NCI-H1048 (cell line): ENCODE results near the gene FBXW8.

Experiments used
- DNase-seq: peaks from one replicate; lab custom pipeline; 2025; lab: John Stamatoyannopoulos, UW

Gene FBXW8

DNA sequence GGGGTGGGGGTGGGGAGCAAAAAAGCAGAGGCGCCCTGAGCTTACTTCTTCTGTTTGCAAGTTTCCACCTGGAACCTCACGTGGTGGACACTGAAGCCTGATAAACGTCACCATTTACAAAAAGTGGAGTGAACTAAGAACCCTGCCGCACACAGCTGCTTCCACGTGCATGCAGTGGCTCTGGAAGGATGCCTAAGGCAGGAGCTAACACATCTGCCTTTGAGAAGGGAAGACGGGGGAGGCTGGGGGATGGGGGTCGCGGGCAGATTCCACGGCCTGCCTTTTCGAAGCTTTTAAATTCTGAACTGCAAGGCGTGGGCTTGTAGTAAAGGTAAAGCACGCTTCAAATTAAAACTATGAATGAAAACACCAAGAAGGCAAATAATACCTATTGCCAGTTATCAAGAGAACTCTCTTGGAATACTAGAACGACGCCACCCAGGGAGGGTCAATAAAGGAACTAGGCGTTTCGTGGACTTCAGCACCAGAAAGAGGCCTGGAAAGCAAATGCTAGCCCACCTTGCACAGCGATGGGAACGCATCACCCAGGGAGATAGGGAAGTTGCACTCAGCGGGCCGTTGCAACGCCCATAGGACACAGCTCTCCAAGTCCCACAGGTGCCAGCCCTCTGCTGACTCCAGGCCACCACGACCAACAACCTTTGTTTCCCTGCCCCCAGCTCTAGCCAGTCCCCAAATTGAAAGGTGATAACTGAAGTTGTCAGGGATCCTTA lies 126.7 kb downstream of the FBXW8 start:
- DNase-seq: no peak

DNA sequence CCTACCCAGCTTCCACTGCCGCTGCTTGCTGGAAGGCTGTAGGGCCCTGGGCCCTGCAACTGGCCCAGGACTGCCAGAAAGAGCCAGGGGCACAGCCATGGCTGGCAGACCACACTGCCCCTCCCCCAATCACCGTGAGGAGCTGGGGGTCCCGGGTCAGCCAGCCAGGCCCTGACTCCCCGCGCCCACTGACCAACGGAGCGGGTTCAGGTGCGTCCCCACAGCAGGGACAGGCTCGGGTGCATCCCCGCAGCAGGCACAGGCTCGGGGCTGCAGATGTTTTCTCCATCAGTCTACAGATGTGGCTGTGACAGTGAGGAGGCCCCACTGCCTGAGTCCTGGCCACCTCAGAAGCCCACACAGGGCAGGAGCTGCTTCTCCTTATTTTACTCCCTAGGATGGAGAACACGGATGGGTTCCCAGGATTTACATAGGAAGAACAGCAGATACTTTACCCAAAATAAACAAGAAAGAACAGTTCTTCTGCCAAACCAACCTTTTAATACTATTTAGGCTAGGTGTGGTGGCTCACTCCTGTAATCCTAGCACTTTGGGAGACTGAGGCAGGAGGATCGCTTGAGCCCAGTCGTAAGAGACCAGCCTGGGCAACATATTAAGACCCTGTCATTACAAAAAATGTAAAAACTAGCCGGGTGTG lies 127.4 kb downstream of the FBXW8 start:
- DNase-seq: no peak

DNA sequence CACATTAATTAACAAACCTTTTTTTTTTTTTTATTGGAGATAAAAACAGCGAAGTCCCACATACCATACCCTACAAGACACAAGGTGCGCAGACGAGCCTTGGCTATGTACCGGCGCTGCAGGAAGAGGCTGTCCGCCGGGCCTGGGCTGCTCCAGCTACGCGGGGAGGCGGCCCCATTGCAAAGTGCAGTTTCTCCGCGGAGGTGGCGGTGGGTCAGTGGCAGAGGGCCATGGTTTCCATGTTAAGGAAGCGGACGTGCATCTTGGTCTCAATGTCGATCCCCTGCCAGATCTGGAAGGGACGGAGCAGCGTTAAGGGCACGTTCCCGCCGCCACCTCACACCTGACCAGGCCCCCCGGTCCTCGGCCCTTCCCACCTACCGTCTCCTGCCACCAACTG lies 128.2 kb downstream of the FBXW8 start:
- DNase-seq: no peak

DNA sequence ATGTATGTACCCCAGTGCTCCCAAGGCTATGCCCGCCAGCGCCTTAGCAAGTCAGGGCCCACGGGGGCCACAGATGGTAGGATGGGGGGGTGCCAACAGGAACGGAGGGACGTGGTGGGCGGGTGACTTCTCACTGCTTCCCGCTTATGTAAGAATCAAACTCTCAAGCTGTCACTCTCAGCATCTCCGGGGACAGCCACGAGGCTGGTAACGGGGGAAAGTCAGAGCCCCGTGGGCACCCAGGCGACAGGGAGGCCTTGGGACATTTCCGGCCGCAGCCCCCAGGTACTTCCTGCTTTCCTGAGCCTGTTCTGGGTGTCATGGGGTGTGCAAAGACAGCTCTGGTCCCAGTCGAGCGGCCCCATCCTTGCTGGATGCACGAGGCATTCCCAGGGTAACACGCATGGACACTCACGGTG lies 129.2 kb downstream of the FBXW8 start:
- no peak for DNase-seq

DNA sequence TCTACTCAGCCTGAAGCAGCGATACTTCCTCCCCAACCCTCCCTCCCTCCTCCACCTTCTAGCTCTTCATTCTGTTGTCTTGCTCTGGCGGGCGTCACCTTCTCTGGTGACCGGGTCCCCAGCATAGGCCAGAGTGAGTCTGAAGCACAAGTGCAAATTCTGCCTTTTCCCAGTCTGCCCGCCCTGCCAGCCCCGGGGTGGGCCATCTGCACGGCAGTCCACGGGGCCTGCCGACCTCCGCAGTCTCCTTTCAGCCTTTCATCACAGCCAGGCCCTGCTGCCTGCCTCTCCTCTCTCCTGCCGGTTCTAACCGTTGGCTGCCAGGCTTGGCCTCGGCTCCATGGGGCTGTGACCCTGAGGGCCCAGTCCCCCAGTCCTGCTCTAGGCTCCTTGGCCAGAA lies 129.7 kb downstream of the FBXW8 start:
- DNase-seq: no peak

DNA sequence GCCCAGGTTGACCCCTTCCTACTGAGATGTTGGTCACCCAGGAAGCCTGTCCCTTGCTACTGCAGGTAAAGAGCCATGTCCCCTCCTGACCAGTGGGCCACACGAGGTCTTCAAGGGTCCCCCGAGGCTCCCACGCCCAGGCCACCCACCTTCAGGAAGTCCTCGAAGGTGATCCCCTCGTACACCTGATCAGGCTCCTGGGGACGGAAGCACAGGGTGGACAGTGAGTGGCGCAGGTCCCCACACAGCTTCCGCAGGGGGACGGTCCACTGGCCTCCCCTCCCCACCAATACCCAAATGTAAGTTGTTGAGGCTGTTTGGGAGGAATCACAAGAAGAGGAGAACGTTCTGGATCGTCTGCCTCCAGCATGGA lies 131.0 kb downstream of the FBXW8 start:
- DNase-seq: no peak

DNA sequence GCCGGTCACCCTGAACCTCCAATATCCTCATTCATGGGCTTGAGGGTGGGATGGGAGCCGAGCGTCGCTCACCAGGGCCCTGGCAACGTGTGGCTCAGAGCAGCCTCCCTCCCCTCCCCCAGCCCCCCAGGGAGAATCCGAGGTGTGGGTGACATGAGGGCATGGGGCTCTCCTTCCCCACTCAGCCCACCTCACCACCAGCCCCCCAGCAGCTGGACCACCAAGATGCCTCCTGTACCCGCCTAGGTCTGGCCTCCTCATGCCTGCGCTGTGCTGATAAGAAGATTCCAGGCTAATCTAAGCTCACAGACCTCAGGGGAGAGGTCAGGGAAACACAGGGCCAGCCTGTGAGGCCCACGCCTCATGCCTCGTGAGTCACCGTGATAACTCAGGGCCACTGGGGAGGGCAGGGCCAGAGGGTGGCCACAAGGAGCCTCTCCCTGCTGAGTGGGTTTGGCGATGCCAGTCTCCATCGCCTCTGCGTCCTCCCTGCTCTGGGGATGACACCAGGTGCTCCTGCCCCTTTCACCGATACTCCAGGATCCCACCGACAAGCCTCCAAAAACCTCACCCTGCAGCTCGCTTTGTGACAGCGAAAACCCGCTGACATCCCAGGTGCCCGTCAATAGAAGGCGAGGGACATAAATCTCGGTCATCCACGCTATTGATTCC lies 131.6 kb downstream of the FBXW8 start:
- no peak for DNase-seq

DNA sequence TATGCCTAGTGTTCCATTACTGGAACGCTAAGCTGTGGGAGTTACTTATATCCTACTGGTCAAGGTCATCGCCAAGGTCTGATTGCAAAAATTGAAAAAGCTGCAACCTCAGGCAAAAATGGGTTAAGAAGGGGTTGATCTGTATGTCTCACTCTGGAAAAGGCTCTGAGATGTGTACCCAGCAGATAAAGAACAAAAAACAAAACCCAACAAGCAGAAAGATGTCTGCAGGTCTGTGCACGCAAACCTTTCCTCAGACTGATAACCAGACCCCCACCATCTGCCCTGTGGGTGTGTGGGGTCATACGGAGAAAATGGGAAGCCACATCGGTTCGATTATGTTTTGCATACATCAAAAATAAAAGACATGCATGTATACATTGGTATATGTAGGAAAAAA lies 132.1 kb downstream of the FBXW8 start:
- DNase-seq: no peak

DNA sequence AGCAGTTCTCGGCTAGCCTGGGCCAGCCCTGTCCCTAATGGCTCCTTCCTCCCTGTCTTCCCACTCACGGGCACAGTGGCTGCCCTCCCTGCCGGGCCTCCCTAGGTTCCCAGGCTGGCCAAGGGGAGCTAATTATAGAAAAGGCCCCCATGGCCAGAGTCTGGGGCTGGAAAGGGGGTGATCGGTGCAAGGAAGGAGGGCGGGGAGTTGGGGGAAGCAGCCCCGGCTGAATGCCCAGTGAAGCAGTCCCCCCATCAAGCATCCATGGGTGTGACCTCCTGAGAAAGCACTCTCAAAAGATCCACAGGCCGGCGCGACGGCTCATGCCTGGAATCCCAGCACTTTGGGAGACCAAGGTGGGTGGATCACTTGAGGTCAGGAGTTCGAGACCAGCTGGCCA lies 133.6 kb downstream of the FBXW8 start:
- DNase-seq: no peak

DNA sequence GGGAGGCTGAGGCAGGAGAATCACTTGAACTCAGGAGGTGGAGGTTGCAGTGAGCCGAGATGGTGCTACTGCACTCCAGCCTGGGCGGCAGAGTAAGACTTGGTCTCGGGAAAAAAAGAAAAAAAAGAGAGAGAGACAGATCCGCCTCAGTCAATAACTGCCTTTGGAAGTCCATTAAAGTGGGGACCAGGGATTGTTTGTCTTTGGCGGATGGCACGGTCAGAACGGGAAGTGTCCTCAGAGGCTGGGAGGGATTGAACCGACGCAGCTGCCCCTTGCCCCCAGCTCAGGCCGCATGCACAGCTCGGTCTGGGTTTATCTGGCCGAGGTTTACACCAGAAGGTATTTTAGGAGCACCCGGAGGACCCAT lies 134.0 kb downstream of the FBXW8 start:
- no peak for DNase-seq

DNA sequence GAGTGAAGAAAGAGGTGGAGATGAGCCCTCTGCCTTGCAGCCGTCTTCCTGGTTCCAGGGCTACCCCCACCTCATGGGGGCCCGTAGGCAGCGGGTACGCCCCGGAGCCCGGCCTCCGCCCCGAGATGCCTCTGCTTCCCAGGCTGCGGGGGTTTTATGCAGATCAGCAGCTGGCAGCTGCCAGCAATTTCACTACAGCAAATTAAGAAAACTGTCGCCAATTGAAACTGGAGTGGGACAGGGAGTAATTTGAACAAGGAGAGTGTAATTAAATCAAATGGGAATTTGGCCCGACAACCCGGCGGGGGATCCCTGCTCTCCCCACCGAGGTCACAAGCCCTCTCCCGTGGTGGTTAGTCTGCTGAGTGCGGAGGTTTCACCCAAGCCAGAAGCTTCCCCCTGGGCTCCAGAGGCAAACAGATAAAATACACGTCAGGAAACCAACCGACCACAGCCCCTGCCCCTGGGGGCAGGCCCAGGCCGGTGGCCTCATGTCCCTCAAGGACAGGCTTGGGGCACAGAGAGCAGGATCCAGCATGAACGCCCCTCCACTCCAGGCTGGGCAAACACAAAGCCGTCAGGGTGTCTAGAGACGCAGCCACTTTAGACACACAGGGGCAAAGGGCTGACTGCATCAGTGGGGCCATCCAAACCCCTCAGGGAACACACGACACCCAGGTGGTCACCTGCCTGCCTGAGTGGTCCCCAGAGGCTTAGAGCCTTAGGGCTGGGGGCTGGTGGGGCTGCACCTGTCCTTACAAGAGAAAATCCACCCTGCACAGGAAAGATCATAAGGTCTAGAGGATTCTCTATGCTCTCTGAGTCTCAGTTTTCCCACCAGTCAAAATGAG lies 134.6 kb downstream of the FBXW8 start:
- DNase-seq: no peak

DNA sequence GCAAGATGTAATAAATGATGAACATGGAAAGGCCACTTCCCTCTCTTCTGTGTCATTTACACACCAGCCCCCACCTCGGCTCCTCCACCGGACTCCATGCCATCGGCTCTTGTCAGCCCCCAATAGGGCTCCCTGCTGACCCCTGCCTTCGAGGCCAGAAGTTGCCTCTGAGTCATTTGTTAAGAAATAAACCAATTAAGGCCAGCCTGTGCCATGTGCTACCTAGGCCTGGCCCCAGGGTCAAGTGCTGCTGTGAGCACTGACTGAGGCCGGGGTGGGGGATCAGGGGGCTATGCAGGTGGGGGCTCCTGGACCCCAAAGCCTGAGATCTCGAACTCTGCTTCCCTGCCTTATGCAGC lies 135.2 kb downstream of the FBXW8 start:
- no peak for DNase-seq

DNA sequence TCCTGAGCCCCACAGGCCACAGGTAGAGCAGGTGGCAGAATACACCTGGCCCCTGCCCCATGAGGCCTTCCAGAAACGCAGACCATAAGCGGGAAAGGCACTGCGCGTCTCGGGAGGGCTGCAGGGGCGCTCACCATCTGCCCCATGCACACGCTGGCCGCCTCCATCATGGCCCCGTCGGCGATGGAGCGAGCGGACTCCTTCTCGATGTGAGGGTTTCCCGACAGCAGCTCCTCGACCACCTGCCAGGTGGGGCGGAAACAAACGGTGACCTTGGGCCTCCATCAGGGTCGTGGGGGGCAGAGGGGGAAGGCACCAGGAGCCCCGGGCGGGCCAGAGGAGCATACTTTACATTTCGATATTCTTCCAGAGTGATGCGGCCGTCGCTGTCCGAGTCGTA lies 135.7 kb downstream of the FBXW8 start:
- no peak for DNase-seq

DNA sequence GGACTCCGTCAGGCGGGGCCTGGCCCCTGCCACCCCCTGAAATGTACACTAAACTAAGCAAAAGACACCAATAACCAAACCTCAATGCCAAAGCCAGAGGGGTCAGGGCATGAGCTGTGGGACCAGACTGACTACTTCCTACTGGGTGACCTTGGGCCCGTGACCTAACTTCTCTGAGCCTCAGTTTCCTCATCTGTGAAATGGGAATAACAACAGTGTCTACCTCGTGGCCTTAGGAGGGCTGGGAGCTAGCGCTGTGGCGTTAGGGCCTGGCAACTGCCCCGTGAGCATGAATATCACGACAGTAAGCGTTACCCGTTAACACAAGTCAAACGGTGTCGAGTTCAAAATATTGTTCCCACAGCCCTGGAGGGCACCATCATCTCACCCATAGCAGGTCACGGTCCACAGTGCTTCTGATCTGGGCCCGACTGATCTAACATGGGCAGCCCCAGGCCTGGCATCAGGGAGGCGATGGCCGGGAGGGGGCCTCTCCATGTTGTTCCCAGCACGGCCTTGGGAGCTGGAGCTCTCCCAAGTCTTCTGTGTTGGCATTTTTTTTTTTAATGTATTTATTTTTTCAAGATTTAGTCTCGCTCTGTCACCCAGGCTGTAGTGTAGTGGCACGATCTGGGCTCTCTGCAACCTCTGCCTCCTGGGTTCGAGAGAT lies 136.2 kb downstream of the FBXW8 start:
- DNase-seq: no peak

DNA sequence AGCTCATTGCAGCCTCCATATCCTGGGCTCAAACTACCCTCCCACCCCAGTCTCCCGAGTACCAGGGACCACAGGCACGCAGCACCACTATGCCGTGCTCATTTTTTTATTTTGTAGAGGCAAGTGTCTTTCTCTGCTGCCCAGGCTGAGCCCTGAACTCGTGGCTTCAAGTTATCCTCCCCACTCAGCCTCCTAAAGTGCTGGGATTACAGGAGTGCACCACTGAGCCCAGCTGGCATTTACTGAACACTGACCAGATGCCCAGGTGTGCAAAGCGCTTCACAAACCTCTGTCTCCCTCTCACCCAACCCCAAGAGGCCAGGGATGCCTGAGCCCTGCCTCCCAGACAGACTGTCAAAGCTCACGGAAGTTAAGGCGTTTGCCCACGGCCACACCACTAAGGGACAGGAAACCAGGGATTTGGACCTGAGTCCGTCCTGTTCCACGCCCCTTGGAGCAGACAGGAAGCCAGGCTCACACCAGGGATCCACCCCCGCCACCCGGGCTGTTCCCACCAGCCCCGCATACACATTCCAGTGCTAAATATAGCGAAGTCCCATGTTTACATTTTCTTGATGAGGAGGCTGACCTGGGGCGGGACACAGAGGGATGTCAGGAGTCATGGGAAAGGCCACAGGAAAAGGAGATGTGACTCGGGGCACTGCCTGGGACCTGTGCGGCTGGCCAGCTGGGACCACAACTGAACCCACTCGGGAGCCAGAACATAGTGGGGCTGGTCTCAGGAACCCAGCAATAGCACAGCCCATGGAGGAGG lies 137.2 kb downstream of the FBXW8 start:
- DNase-seq: no peak

DNA sequence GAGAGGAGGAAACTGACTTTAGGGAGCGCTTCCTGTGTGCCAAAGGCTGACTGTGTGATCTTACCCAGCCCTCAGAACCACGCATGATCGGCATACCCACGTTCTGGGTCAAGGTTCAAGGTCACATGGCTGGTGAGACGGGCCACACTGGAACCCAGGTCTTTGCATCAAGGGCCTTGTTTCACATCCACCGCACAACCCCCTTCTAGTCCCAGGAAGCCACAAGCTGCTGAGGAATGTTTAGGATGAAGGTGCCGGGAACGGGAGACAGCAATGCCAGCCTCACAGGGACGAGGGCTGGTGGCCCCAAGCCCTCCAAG lies 137.8 kb downstream of the FBXW8 start:
- DNase-seq: no peak

DNA sequence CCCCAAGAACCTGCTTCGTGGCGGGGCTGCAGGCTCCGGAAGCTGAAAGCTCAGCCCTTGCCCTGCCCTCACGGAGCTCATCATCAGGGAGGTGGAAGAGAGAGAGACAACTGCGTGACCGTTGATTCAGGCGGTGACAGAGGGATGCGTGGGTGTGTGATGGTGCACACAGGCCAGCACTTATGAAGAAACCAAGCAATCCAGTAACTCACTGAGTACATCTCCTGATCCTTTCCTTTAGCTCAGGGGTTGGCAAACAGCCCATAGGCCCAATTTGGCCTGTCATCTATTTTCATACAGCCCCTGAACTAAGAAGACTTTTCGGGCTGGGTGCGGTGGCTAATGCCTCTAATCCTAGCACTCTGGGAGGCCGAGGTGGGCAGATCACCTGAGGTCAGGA lies 138.5 kb downstream of the FBXW8 start:
- DNase-seq: no peak

DNA sequence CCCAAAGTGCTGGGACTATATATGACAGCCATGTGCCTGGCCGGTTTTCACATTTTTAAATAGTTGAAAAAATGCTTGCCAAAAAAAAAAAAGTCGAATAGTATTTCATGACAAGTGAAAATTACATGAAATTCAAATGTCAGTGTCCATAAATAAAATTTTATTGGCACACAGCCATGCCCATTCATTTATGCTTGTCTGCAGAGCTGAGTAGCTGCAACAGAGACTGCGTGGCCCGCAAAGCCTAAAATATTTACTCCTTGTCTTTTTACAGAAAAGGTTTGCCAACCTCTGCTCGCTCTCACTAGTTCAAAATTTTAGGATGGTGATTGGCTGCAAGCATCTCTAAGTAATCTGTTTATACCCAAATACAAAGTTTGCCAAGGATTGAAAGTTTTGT lies 139.3 kb downstream of the FBXW8 start:
- no peak for DNase-seq

DNA sequence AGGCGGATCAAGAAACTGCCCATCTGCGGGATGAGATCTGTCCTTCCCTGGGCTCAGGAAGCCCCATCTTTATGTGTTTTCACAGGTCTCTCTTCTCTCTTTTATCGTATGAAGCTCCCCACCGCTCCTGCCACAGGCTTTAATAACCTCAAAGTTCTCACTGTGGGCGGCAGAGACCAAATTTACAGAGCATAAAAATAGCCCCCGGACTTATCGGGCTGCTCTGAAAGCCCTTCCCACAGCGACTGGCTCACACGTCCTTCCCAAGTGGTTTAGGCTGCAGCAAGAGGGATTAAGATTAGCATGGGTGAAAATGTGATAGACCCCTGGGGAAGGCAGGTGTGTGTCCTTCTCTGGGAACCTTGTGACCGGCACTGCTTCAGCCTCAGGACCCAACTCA lies 140.6 kb downstream of the FBXW8 start:
- no peak for DNase-seq

DNA sequence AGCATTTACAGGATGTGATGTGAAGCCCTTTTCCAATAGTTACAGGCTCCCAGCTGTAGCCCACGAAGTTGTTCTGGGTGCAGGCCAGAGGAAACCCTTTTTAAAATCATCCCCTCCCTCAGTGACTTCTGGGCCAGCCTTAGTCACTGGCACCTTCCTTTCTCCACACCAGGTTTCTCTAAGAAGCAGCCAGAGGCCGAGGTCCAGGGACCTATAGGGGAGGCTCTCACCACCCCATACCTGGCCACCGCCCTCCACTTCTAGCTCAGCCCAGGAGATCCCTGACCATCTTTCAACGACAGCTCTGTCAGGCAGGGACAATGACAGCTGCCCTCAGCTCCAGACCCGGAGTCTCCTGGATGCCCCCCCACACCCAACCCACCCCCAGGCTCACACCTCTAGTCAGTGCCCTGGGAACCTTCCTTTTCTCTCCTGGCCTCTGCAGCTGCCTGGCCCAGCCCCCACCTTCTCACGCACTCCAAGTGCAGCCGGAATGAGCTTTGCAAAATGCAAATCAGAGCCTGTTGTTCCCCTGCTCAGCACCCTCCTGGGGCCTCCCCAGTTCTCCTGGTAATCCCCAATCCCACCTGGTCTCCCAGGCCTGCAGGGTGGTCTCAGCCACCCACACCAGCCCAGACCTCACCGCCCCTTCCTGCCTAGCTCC lies 141.8 kb downstream of the FBXW8 start:
- DNase-seq: no peak

DNA sequence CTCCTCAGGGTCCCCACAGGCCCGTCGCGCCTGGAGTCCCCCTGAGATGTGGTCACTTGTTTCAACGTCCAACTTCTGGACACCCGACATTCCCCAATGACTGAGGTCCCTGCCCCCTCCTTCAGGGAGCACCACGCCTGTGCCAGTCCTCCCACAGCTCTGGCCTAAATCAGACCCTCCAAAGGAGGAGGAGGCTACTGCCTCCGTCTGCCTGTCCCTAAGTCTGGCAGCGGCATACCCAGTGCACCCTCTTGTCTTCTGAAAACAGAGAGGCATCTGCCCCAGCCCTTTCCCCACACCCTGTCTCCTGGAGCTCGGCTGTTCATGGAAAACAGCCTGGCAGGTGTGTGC lies 142.3 kb downstream of the FBXW8 start:
- no peak for DNase-seq
